ENCODE data around the gene ESRRG. TPM values are rescaled to one million over a fixed set of nuclear protein-coding genes. Genes with fewer than 3 reads are reported as not detected.

Gene ESRRG
- total and polyA plus RNA-seq, 2 donors (not counting 1 experiment from before 2014, with no cell fraction given), result 0.06 TPM; not detected in 1

DNA sequence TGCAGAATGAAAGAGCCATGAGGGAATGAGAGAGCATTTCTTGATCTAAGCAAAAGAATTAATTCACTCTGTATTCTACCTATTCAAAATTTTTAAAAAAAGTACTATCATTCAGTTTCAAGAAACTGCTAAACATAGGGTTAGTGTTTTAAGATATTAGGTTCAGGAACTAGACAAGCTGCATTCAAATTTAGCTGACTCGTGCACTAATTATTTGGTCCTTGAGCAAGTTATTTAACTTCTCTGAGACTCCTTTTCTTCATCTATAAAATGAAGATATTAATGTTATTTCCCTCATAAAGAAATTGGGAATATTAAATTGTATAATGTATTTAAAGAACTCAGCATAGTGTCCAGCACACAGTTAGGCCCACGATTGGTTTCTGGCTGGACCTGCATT is 225.0 kb downstream of the ESRRG start:
- Mint-ChIP-seq H3K9me3 (ENCODE audit: insufficient read depth) (no peaks in the 10 kb centered on the region), H3K4me3 (no peak overlapping the region), H3K4me1 (no peaks in the 10 kb centered on the region), H3K27ac (no peak overlapping the region), H3K27me3 (no peaks in the 10 kb centered on the region)
- Histone ChIP-seq H4K20me1 (ENCODE audit: control insufficient read depth, insufficient read depth, low read length, poor library complexity, severe bottlenecking) (no peaks in the 10 kb centered on the region), H3K4me2 (replicated peaks; ENCODE audit: low read depth, low read length, poor library complexity, severe bottlenecking) (no peak overlapping the region), H2AFZ (ENCODE audit: insufficient read depth, low read depth, low read length, poor library complexity, severe bottlenecking) (no peak overlapping the region), H3K27me3 (replicated peaks in 1 of 4; ENCODE audit: control extremely low read depth in 1 of 4, control insufficient read depth in 3 of 4, insufficient read depth in 4 of 4, low read length in 3 of 4) (no peaks in the 10 kb centered on the region), H3K9me3 (ENCODE audit: control extremely low read depth in 1 of 3, control insufficient read depth in 2 of 3, insufficient read depth in 1 of 3, low read length in 2 of 3) (peaks cover 0 to 4% (median 4%) of the 10 kb centered on the region in 3 donors), H3K9ac (ENCODE audit: low read length) (no peak overlapping the region), H3K36me3 (replicated peaks in 1 of 2; ENCODE audit: control extremely low read depth in 1 of 2, control insufficient read depth in 1 of 2, extremely low read depth in 1 of 2, insufficient read depth in 2 of 2, low read length in 1 of 2) (no peaks in the 10 kb centered on the region), H3K4me3 (ENCODE audit: control extremely low read depth in 1 of 5, extremely low read depth in 1 of 5, insufficient read depth in 1 of 5, low read depth in 2 of 5, low read length in 4 of 5) (no peak overlapping the region), H3K79me2 (ENCODE audit: control insufficient read depth, insufficient read depth, low read length) (no peaks in the 10 kb centered on the region), H3K27ac (ENCODE audit: low read length in 2 of 2) (no peak overlapping the region), H3K4me1 (ENCODE audit: control insufficient read depth in 2 of 2, insufficient read depth in 2 of 2, low read length in 2 of 2) (no peaks in the 10 kb centered on the region)
- ChIA-PET CTCF (no interaction called here), POLR2A (no interaction called here)
- DNase-seq (no peak), ATAC-seq (ENCODE audit: low read depth) (no peak)
- WGBS (ENCODE audit: insufficient coverage), result 83% methylated on average over 1 of the region's 2 CpGs
- intact Hi-C loops (cut with micrococcal nuclease), result no loop called here
- TF ChIP-seq CTCF (IDR thresholded peaks at IDR 0.05), result no peak
- TF ChIP-seq EZH2 (IDR thresholded peaks at IDR 0.05; ENCODE audit: borderline replicate concordance, insufficient read depth, low read depth, low read length, poor library complexity, severe bottlenecking), result no peak

- ChIA-PET POLR2A (no interaction called here), CTCF (no interaction called here)
- Histone ChIP-seq H4K20me1 (ENCODE audit: control insufficient read depth, insufficient read depth, low read length, poor library complexity, severe bottlenecking) (no peaks in the 10 kb centered on the region), H3K9me3 (ENCODE audit: control extremely low read depth in 1 of 3, control insufficient read depth in 2 of 3, insufficient read depth in 1 of 3, low read length in 2 of 3) (peaks cover 0 to 4% (median 0%) of the 10 kb centered on the region in 3 donors), H3K4me3 (ENCODE audit: control extremely low read depth in 1 of 5, extremely low read depth in 1 of 5, insufficient read depth in 1 of 5, low read depth in 2 of 5, low read length in 4 of 5) (no peak overlapping the region), H2AFZ (ENCODE audit: insufficient read depth, low read depth, low read length, poor library complexity, severe bottlenecking) (no peak overlapping the region), H3K36me3 (replicated peaks in 1 of 2; ENCODE audit: control extremely low read depth in 1 of 2, control insufficient read depth in 1 of 2, extremely low read depth in 1 of 2, insufficient read depth in 2 of 2, low read length in 1 of 2) (no peaks in the 10 kb centered on the region), H3K27me3 (replicated peaks in 1 of 4; ENCODE audit: control extremely low read depth in 1 of 4, control insufficient read depth in 3 of 4, insufficient read depth in 4 of 4, low read length in 3 of 4) (no peaks in the 10 kb centered on the region), H3K4me2 (replicated peaks; ENCODE audit: low read depth, low read length, poor library complexity, severe bottlenecking) (no peak overlapping the region), H3K79me2 (ENCODE audit: control insufficient read depth, insufficient read depth, low read length) (no peaks in the 10 kb centered on the region), H3K4me1 (ENCODE audit: control insufficient read depth in 2 of 2, insufficient read depth in 2 of 2, low read length in 2 of 2) (no peaks in the 10 kb centered on the region), H3K27ac (ENCODE audit: low read length in 2 of 2) (no peak overlapping the region), H3K9ac (ENCODE audit: low read length) (no peak overlapping the region)
- WGBS (ENCODE audit: insufficient coverage), result no CpG with 5 or more reads among the region's 1 CpG
- Mint-ChIP-seq H3K9me3 (ENCODE audit: insufficient read depth) (peaks cover 7% of the 10 kb centered on the region), H3K4me1 (no peaks in the 10 kb centered on the region), H3K4me3 (no peak overlapping the region), H3K27me3 (no peaks in the 10 kb centered on the region), H3K27ac (no peak overlapping the region)
- intact Hi-C loops (cut with micrococcal nuclease), result no loop called here
- TF ChIP-seq EZH2 (IDR thresholded peaks at IDR 0.05; ENCODE audit: borderline replicate concordance, insufficient read depth, low read depth, low read length, poor library complexity, severe bottlenecking) (no peak), CTCF (IDR thresholded peaks at IDR 0.05) (no peak)
- ATAC-seq (ENCODE audit: low read depth) (no peak), DNase-seq (no peak)
Measured at GRCh38 chr1:216485042-216485441, 238.2 kb downstream of the ESRRG start.
